GM12878 (cell line): Measurements from ENCODE around the gene JRKL.

Experiments
- BHLHE40 ChIP-seq, 2 experiments: fragments of 450-650 bp in 1 of 2; IDR thresholded peaks; 2 replicates each; pipeline ENCODE4 v1.6.1; 2011 to 2017; ENCODE audit warnings: low read depth in 2 of 2, borderline replicate concordance in 1 of 2, improper control_type of control experiment in 1 of 2, low read length in 1 of 2, mild to moderate bottlenecking in 1 of 2
- DPF2 ChIP-seq: fragments of 450-650 bp; IDR thresholded peaks from 2 replicates; pipeline ENCODE4 v1.6.1; 2017; ENCODE audit warnings: mild to moderate bottlenecking
- EZH2 ChIP-seq: IDR thresholded peaks from 2 replicates; pipeline ENCODE4 v1.6.1; 2012; ENCODE audit warnings: low read depth, mild to moderate bottlenecking, control low read depth, inconsistent platforms, low read length, borderline replicate concordance; ENCODE audit not compliant: control insufficient read depth
- POLR2AphosphoS5 ChIP-seq: IDR thresholded peaks from 2 replicates; pipeline ENCODE4 v1.6.1; 2011; ENCODE audit warnings: mild to moderate bottlenecking, low read length, inconsistent platforms
- RAD21 ChIP-seq: IDR thresholded peaks from 2 replicates; pipeline ENCODE4 v1.6.1; 2011; ENCODE audit warnings: mild to moderate bottlenecking, low read depth, low read length, moderate library complexity; ENCODE audit not compliant: insufficient read depth
- RFX5 ChIP-seq: IDR thresholded peaks from 2 replicates; pipeline ENCODE4 v1.6.1; 2011; ENCODE audit warnings: low read depth, low read length, improper control_type of control experiment
- SMC3 ChIP-seq: IDR thresholded peaks from 2 replicates; pipeline ENCODE4 v1.6.1; 2011; ENCODE audit warnings: low read length, improper control_type of control experiment, borderline replicate concordance
- SUPT20H ChIP-seq: IDR thresholded peaks from 2 replicates; pipeline ENCODE4 v1.6.1; 2011; ENCODE audit warnings: low read depth, mild to moderate bottlenecking, low read length, moderate library complexity, borderline replicate concordance; ENCODE audit not compliant: control insufficient read depth
- TAF1 ChIP-seq: IDR thresholded peaks from 2 replicates; pipeline ENCODE4 v1.6.1; 2011; ENCODE audit warnings: mild to moderate bottlenecking, low read depth, low read length, borderline replicate concordance
- TCF7 ChIP-seq: IDR thresholded peaks from 2 replicates; pipeline ENCODE4 v1.6.1; 2014; ENCODE audit warnings: antibody characterized with exemption, borderline replicate concordance
- TF ChIP-seq, protein P1 (sequence below): IDR thresholded peaks from 2 replicates; pipeline ENCODE4 v1.6.1; 2012; ENCODE audit warnings: low read depth, low read length, improper control_type of control experiment
- TF ChIP-seq, protein P2 (sequence below): IDR thresholded peaks from 2 replicates; pipeline ENCODE4 v1.6.1; 2011; ENCODE audit warnings: low read depth, mild to moderate bottlenecking, low read length, moderate library complexity, borderline replicate concordance; ENCODE audit errors: extremely low read depth

DNA sequence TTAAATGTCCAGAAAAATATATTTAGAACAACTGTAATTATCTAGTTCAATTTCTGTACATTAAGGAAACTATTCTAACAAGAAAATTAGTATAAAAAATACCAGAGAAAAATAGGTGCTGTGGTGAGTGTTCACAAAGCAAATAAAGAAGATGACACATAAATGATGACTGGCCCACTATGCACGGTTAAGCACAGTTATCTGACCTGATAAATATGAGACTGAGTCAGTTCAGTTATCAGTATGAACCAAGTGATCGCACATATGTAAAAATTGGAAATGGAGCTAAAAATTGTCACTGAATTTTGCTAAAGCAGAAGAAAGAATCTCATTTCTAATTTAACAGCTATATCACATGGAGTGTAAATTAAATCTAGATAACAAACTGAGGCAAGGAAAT, 28.0 kb upstream of the JRKL start:
- TF ChIP-seq RFX5 (no peak), BHLHE40 (IDR thresholded peaks at IDR 0.05; ENCODE audit: borderline replicate concordance in 1 of 2, low read depth in 2 of 2, low read length in 1 of 2) (no peak), TAF1 (no peak), POLR2AphosphoS5 (no peak), DPF2 (no peak), SMC3 (no peak), RAD21 (no peak), SUPT20H (no peak), TCF7 (no peak), EZH2 (no peak)
- TF ChIP-seq, protein P1, sequence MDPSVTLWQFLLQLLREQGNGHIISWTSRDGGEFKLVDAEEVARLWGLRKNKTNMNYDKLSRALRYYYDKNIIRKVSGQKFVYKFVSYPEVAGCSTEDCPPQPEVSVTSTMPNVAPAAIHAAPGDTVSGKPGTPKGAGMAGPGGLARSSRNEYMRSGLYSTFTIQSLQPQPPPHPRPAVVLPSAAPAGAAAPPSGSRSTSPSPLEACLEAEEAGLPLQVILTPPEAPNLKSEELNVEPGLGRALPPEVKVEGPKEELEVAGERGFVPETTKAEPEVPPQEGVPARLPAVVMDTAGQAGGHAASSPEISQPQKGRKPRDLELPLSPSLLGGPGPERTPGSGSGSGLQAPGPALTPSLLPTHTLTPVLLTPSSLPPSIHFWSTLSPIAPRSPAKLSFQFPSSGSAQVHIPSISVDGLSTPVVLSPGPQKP: no peak
- TF ChIP-seq, protein P2, sequence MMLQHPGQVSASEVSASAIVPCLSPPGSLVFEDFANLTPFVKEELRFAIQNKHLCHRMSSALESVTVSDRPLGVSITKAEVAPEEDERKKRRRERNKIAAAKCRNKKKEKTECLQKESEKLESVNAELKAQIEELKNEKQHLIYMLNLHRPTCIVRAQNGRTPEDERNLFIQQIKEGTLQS: no peak
